ENCODE data around the gene GOLGA6L24. TPM values are rescaled to one million over a fixed set of nuclear protein-coding genes. Genes with fewer than 3 reads are reported as not detected.

The GOLGA6L24 gene
- total RNA-seq, 1 experiment from 2014 or later: not detected

Other genes starting within 250 kb of the GOLGA6L24 start
- gene HERC2, start 35.9 kb downstream of the GOLGA6L24 start, total RNA-seq (2014; rRNA removed; shearing (Covaris generic); ENCODE audit: low replicate concordance): 11.5 and 27.5 TPM in 2 replicates
- 0.30 TPM in 1 of 2 replicates, not detected in the other for gene GOLGA8F, start 20.6 kb upstream of the GOLGA6L24 start, total RNA-seq (2014; rRNA removed; shearing (Covaris generic); ENCODE audit: low replicate concordance)
- gene GOLGA8G, start 174.9 kb upstream of the GOLGA6L24 start, total RNA-seq (2014; rRNA removed; shearing (Covaris generic); ENCODE audit: low replicate concordance): not detected in 2 replicates
- gene GOLGA6L25, start 195.5 kb upstream of the GOLGA6L24 start, total RNA-seq (2014; rRNA removed; shearing (Covaris generic); ENCODE audit: low replicate concordance): not detected in 2 replicates